HG02943 (cell line): ENCODE data around the gene POP5.
A peak's percentile ranks its signal among the peaks of the same experiment; 100 is the strongest.
"Not testable (repeated sequence)": the region's sequence is repeated elsewhere in the genome, so short reads cannot be mapped to it uniquely, and the experiment has no call there.

Experiments used
- ATAC-seq: cut with Tn5 transposase; IDR thresholded peaks from one replicate; pipeline ENCODE4 v1.9.1; 2021; ENCODE audit warnings: mild to moderate bottlenecking, low read depth, moderate library complexity; ENCODE audit not compliant: unreplicated experiment

The POP5 gene

GRCh38 chr12:120538281-120539156 lies 42.7 kb downstream of the POP5 start:
- ATAC-seq, result no peak

- ATAC-seq, result no peak
Observed at GRCh38 chr12:120537856-120538220, 43.4 kb downstream of the POP5 start.

- no peak for ATAC-seq
Observed at GRCh38 chr12:120536064-120536791, 45.0 kb downstream of the POP5 start.

- ATAC-seq, result peak; percentile 36
Observed at GRCh38 chr12:120534703-120535655, 46.2 kb downstream of the POP5 start.

GRCh38 chr12:120534203-120534702 lies 46.9 kb downstream of the POP5 start, which contains the start of gene RNF10:
Gene RNF10, plus strand, starts transcription at chr12:120534356. Its CDS starts 456 bp downstream, at chr12:120534812.
- ATAC-seq, result peak; percentile 61

- ATAC-seq, result no peak
Observed at GRCh38 chr12:120532701-120533238, 48.4 kb downstream of the POP5 start.

GRCh38 chr12:120530418-120530761 lies 50.8 kb downstream of the POP5 start:
- not testable (repeated sequence) for ATAC-seq

- no peak for ATAC-seq
Observed at GRCh38 chr12:120529641-120530417, 51.4 kb downstream of the POP5 start.

- ATAC-seq, result peak; percentile 67
Observed at GRCh38 chr12:120528861-120529525, 52.2 kb downstream of the POP5 start, which contains the start of gene COQ5. Gene COQ5, minus strand, starts transcription at chr12:120529158. Its CDS starts 17 bp downstream, at chr12:120529141.
